ENCODE data around the gene PUM1. TPM values are rescaled to one million over a fixed set of nuclear protein-coding genes. Genes with fewer than 3 reads are reported as not detected.

Gene PUM1
- total and polyA plus RNA-seq, 10 of the 15 experiments (the other 5 are each of a cell fraction or from before 2014, with no cell fraction given) = 21.4 to 75.3 (median 42.4) TPM

GRCh38 chr1:30991862-30992606 is 73.5 kb downstream of the PUM1 start:
- Histone ChIP-seq H4K20me1 (ENCODE audit: control insufficient read depth, insufficient read depth) (no peaks in the 10 kb centered on the region), H3K4me1 (ENCODE audit: control insufficient read depth, insufficient read depth, low read length) (peaks cover 11% of the 10 kb centered on the region; the same call in 1 of the 2 replicates)
- intact Hi-C loops (cut with micrococcal nuclease; ENCODE audit: unreplicated experiment) = no loop called here
- TF ChIP-seq KLF5 (IDR thresholded peaks at IDR 0.05; ENCODE audit: partially characterized antibody) (no peak), ZNF217 (IDR thresholded peaks at IDR 0.05) (no peak), ZBTB11 (CRISPR knock-in tag; IDR thresholded peaks at IDR 0.05) (no peak), SKIL (IDR thresholded peaks at IDR 0.05; ENCODE audit: low read depth, poor library complexity, severe bottlenecking) (no peak), FOXK2 (IDR thresholded peaks at IDR 0.05) (no peak), HCFC1 (IDR thresholded peaks at IDR 0.05; ENCODE audit: low read length) (no peak), RBBP5 (conservative IDR thresholded peaks at IDR 0.05) (no peak), NFXL1 (IDR thresholded peaks at IDR 0.05; ENCODE audit: borderline replicate concordance) (no peak), JUNB (IDR thresholded peaks at IDR 0.05) (no peak), MYB (IDR thresholded peaks at IDR 0.05; ENCODE audit: borderline replicate concordance, low read depth, low read length) (no peak), NR2C2 (IDR thresholded peaks at IDR 0.05; ENCODE audit: borderline replicate concordance, control insufficient read depth, insufficient read length, low read depth) (no peak), BACH1 (IDR thresholded peaks at IDR 0.05; ENCODE audit: borderline replicate concordance) (no peak), BCL11A (IDR thresholded peaks at IDR 0.05; ENCODE audit: low read depth, low read length) (no peak), SMC3 (IDR thresholded peaks at IDR 0.05; ENCODE audit: borderline replicate concordance, low read length) (no peak), ZSCAN29 (IDR thresholded peaks at IDR 0.05) (no peak), MEF2A (IDR thresholded peaks at IDR 0.05; ENCODE audit: insufficient read depth, low read depth, low read length) (no peak)
- TF ChIP-seq, protein P1, sequence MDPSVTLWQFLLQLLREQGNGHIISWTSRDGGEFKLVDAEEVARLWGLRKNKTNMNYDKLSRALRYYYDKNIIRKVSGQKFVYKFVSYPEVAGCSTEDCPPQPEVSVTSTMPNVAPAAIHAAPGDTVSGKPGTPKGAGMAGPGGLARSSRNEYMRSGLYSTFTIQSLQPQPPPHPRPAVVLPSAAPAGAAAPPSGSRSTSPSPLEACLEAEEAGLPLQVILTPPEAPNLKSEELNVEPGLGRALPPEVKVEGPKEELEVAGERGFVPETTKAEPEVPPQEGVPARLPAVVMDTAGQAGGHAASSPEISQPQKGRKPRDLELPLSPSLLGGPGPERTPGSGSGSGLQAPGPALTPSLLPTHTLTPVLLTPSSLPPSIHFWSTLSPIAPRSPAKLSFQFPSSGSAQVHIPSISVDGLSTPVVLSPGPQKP (IDR thresholded peaks at IDR 0.05; ENCODE audit: low read depth, low read length) = no peak
- TF ChIP-seq, protein P2, sequence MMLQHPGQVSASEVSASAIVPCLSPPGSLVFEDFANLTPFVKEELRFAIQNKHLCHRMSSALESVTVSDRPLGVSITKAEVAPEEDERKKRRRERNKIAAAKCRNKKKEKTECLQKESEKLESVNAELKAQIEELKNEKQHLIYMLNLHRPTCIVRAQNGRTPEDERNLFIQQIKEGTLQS (IDR thresholded peaks at IDR 0.05; ENCODE audit: borderline replicate concordance, extremely low read depth, low read depth, low read length) = no peak

More at GRCh38 chr1:30991862-30992606, 73.5 kb downstream of the PUM1 start:
- H3K79me2 ChIP-seq (ENCODE audit: control insufficient read depth, insufficient read depth, low read length) = peaks cover 44% of the 10 kb centered on the region
- BruUV-seq (replicated peaks) = no TSS peak
- ChIA-PET SMC1A (ENCODE audit: uncharacterized antibody, unreplicated experiment) (interaction anchor here (1.2 to 1.8 kb wide), 3 partner anchors 9 to 27 kb away, joined by 4 to 5 read pairs (median 4); no protein-coding TSS in a partner anchor), CTCF (interaction anchor here (1.0 kb wide), 1 partner anchor 12 kb away, joined by 4 read pairs; no protein-coding TSS in a partner anchor), POLR2A (no interaction called here), RAD21 (ENCODE audit: unreplicated experiment) (no interaction called here)
- peaks cover 11 to 17% of the 10 kb centered on the region in 2 experiments for H3K36me3 ChIP-seq (ENCODE audit: control insufficient read depth in 2 of 2, insufficient read depth in 2 of 2, low read length in 1 of 2)
- ATAC-seq (no peak), FAIRE-seq (no peak), DNase-seq (ENCODE audit: low read depth, low spot score) (no peak)
- H2AFZ ChIP-seq (ENCODE audit: control insufficient read depth, low read depth, low read length) = no peak overlapping the region
- H3K27ac ChIP-seq (ENCODE audit: control insufficient read depth, insufficient read depth) = no peak overlapping the region
- no peaks in the 10 kb centered on the region for H3K27me3 ChIP-seq (replicated peaks in 1 of 2; ENCODE audit: control insufficient read depth in 2 of 2, insufficient read depth in 2 of 2, low read length in 1 of 2)
- H3K4me2 ChIP-seq (ENCODE audit: control insufficient read depth, insufficient read depth) = no peak overlapping the region
- in situ Hi-C loops (cut with MboI) = no loop called here
- WGBS (ENCODE audit: insufficient coverage, insufficient replicate concordance, low lambda C conversion rate, missing lambda C conversion rate) = 89% methylated on average over 6 of the region's 6 CpGs
- no peak overlapping the region for H3K4me3 ChIP-seq
- H3K9me3 ChIP-seq (replicated peaks; ENCODE audit: control insufficient read depth, insufficient read depth, low read length) = no peaks in the 10 kb centered on the region
- no peak overlapping the region for H3K9ac ChIP-seq (ENCODE audit: control insufficient read depth, insufficient read depth, low read length)

Measured in GM12878 (cell line).